Calu3 (cell line): ENCODE results near the gene ZNF444. TPM values are rescaled to one million over a fixed set of nuclear protein-coding genes. Genes with fewer than 3 reads are reported as not detected.
A peak's percentile ranks its signal among the peaks of the same experiment; 100 is the strongest.

Source experiments
- BruUV-seq: library from RNA; stranded (reverse); fragments of 400-500 nt; replicated peaks from 2 replicates; lab custom pipeline; 2021; lab: Mats Ljungman, UMichigan
- CTCF ChIA-PET: fragments of 300-600 bp; sonication (Branson Sonifier 250); formaldehyde crosslinking; loops from one replicate; lab custom pipeline; 2022; ENCODE audit warnings: antibody characterized with exemption; lab: Charles Lee
- DNase-seq: peaks from one replicate; pipeline ENCODE4 v3.0.0; 2022
- H3K27ac Mint-ChIP-seq: one replicate; pipeline ENCODE4 v1.8.0; 2022; ENCODE audit warnings: mixed read lengths; ENCODE audit not compliant: unreplicated experiment
- H3K27me3 Mint-ChIP-seq: one replicate; pipeline ENCODE4 v1.8.0; 2022; ENCODE audit warnings: mixed read lengths; ENCODE audit not compliant: unreplicated experiment
- H3K36me3 Mint-ChIP-seq: one replicate; pipeline ENCODE4 v1.8.0; 2022; ENCODE audit warnings: mild to moderate bottlenecking, moderate library complexity, mixed read lengths; ENCODE audit not compliant: insufficient read depth, unreplicated experiment
- H3K4me1 Mint-ChIP-seq: one replicate; pipeline ENCODE4 v1.8.0; 2022; ENCODE audit warnings: mild to moderate bottlenecking, low read depth, mixed read lengths; ENCODE audit not compliant: unreplicated experiment
- H3K4me3 Mint-ChIP-seq: one replicate; pipeline ENCODE4 v1.8.0; 2022; ENCODE audit warnings: mild to moderate bottlenecking, low read depth, moderate library complexity, mixed read lengths; ENCODE audit not compliant: unreplicated experiment
- H3K9me3 Mint-ChIP-seq: one replicate; pipeline ENCODE4 v1.8.0; 2022; ENCODE audit warnings: low read depth, mixed read lengths; ENCODE audit not compliant: unreplicated experiment
- CTCF ChIP-seq: fragments of 200-600 bp; IDR thresholded peaks from one replicate; pipeline ENCODE4 v1.8.0; 2022; ENCODE audit warnings: antibody characterized with exemption; ENCODE audit not compliant: unreplicated experiment
- intact Hi-C: fragments of 100-400 bp; cut with micrococcal nuclease; formaldehyde crosslinking; loops from one replicate; pipeline ENCODE4 v1.10.0; 2022; ENCODE audit not compliant: unreplicated experiment
- total RNA-seq: library from RNA; stranded (reverse); gene quantifications from 2 replicates; pipeline ENCODE4 v1.2.3, GENCODE V29; 2022

The ZNF444 gene
- total RNA-seq, 1 experiment from 2014 or later, result 78.6 TPM

GRCh38 chr19:56113074-56113632, 27.9 kb upstream of the ZNF444 start:
- intact Hi-C loops, result no loop called here
- Mint-ChIP-seq H3K27ac (peak overlapping the region; percentile 78), H3K36me3 (peaks cover 48% of the 10 kb centered on the region), H3K4me3 (no peak overlapping the region), H3K27me3 (no peaks in the 10 kb centered on the region), H3K4me1 (peaks cover 56% of the 10 kb centered on the region), H3K9me3 (no peaks in the 10 kb centered on the region)
- CTCF ChIA-PET, result interaction anchor here (0.5 kb wide), 1 partner anchor 459 kb away, joined by 5 read pairs; the partner anchor contains the start of gene U2AF2
- no peak for DNase-seq
- TF ChIP-seq CTCF, result no peak
- no TSS peak for BruUV-seq

- H3K27ac Mint-ChIP-seq, result peak overlapping the region; percentile 62
- TF ChIP-seq CTCF, result no peak
- BruUV-seq, result no TSS peak
- H3K36me3 Mint-ChIP-seq, result peaks cover 49% of the 10 kb centered on the region
- no peaks in the 10 kb centered on the region for H3K9me3 Mint-ChIP-seq
- no peaks in the 10 kb centered on the region for H3K27me3 Mint-ChIP-seq
- CTCF ChIA-PET, result no interaction called here
- intact Hi-C loops, result no loop called here
- no peak for DNase-seq
- H3K4me1 Mint-ChIP-seq, result peaks cover 53% of the 10 kb centered on the region
- H3K4me3 Mint-ChIP-seq, result no peak overlapping the region
These were observed 26.9 kb upstream of the ZNF444 start for GRCh38 chr19:56114051-56114777.

- H3K4me3 Mint-ChIP-seq, result no peak overlapping the region
- intact Hi-C loops, result no loop called here
- H3K4me1 Mint-ChIP-seq, result peaks cover 57% of the 10 kb centered on the region
- H3K9me3 Mint-ChIP-seq, result no peaks in the 10 kb centered on the region
- TF ChIP-seq CTCF, result no peak
- H3K27me3 Mint-ChIP-seq, result no peaks in the 10 kb centered on the region
- CTCF ChIA-PET, result interaction anchor here (0.7 kb wide), 1 partner anchor 94 kb away, joined by 4 read pairs; no protein-coding TSS in a partner anchor
- peak overlapping the region; percentile 62 for H3K27ac Mint-ChIP-seq
- no peak for DNase-seq
- peaks cover 54% of the 10 kb centered on the region for H3K36me3 Mint-ChIP-seq
- no TSS peak for BruUV-seq
These were observed 26.3 kb upstream of the ZNF444 start for GRCh38 chr19:56114778-56115110.

GRCh38 chr19:56115490-56115889, 25.6 kb upstream of the ZNF444 start:
- CTCF ChIA-PET, result no interaction called here
- H3K36me3 Mint-ChIP-seq, result peaks cover 54% of the 10 kb centered on the region
- no peak overlapping the region for H3K4me3 Mint-ChIP-seq
- H3K27me3 Mint-ChIP-seq, result no peaks in the 10 kb centered on the region
- no peak overlapping the region for H3K27ac Mint-ChIP-seq
- no peak for TF ChIP-seq CTCF
- BruUV-seq, result no TSS peak
- intact Hi-C loops, result no loop called here
- H3K4me1 Mint-ChIP-seq, result peaks cover 51% of the 10 kb centered on the region
- no peak for DNase-seq
- no peaks in the 10 kb centered on the region for H3K9me3 Mint-ChIP-seq
